Muscle of leg (tissue), 11 donors: ENCODE results near the gene NFU1. TPM values are rescaled to one million over a fixed set of nuclear protein-coding genes. Genes with fewer than 3 reads are reported as not detected.
"Not testable (repeated sequence)": the region's sequence is repeated elsewhere in the genome, so short reads cannot be mapped to it uniquely, and the experiment has no call there.

ENCODE experiments used
- DNase-seq: peaks from one replicate; pipeline ENCODE4 v3.0.0; 2013
- H3K27ac ChIP-seq: one replicate; pipeline ENCODE4 v1.5.1; 2013; ENCODE audit warnings: mild to moderate bottlenecking, low read length, control low read depth
- H3K27me3 ChIP-seq: one replicate; pipeline ENCODE4 v1.6.1; 2013; ENCODE audit warnings: low read length; ENCODE audit not compliant: control insufficient read depth, insufficient read depth
- H3K36me3 ChIP-seq: one replicate; pipeline ENCODE4 v1.6.1; 2013; ENCODE audit warnings: low read length; ENCODE audit not compliant: control insufficient read depth, insufficient read depth
- H3K4me1 ChIP-seq: one replicate; pipeline ENCODE4 v1.6.1; 2013; ENCODE audit warnings: low read length; ENCODE audit not compliant: control insufficient read depth, insufficient read depth
- H3K4me3 ChIP-seq: one replicate; pipeline ENCODE4 v1.5.1; 2013; ENCODE audit warnings: low read length, control low read depth
- H3K9me3 ChIP-seq: replicated peaks from 2 replicates; pipeline ENCODE4 v1.6.1; 2013; ENCODE audit warnings: low read depth, low read length; ENCODE audit not compliant: control insufficient read depth
- WGBS: methylation state at CpG from one replicate; pipeline ENCODE4 v1.1.5; 2013; ENCODE audit warnings: missing lambda C conversion rate; ENCODE audit not compliant: insufficient coverage; 5-methylcytosine and 5-hydroxymethylcytosine counted together
- polyA plus RNA-seq, 8 donors: library from polyadenylated mRNA; unstranded; fragments of 120-200 nt; gene quantifications; one replicate each; pipeline versions ENCODE4 v1.2.1 to v1.2.3, GENCODE V29; 2013; ENCODE audit warnings: inconsistent platforms in 1 of 8, low replicate concordance in 1 of 8; ENCODE audit not compliant: insufficient read length in 8 of 8, insufficient read depth in 1 of 8
- total RNA-seq: library from RNA; stranded (reverse); fragments of 120-200 nt; gene quantifications from one replicate; pipeline ENCODE4 v1.2.4, GENCODE V29; 2013

Gene NFU1
- total and polyA plus RNA-seq, 9 donors: 45.8 to 60.0 (median 49.2) TPM

GRCh38 chr2:69434753-69435152 is 2.5 kb downstream of the NFU1 start:
- WGBS: 70% methylated on average over 4 of the region's 5 CpGs
- Histone ChIP-seq H3K27ac (no peak overlapping the region), H3K36me3 (peaks cover 12% of the 10 kb centered on the region), H3K4me3 (no peak overlapping the region), H3K9me3 (no peaks in the 10 kb centered on the region), H3K4me1 (peaks cover 10% of the 10 kb centered on the region), H3K27me3 (no peaks in the 10 kb centered on the region)
- DNase-seq: no peak

- Histone ChIP-seq H3K36me3 (peaks cover 39% of the 10 kb centered on the region), H3K27ac (no peak overlapping the region), H3K27me3 (no peaks in the 10 kb centered on the region), H3K9me3 (no peaks in the 10 kb centered on the region), H3K4me1 (no peaks in the 10 kb centered on the region), H3K4me3 (no peak overlapping the region)
- WGBS: 62% methylated on average over 3 of the region's 6 CpGs
- DNase-seq: no peak
These were observed 7.6 kb downstream of the NFU1 start for GRCh38 chr2:69429491-69430183.

- Histone ChIP-seq H3K4me3 (no peak overlapping the region), H3K27me3 (no peaks in the 10 kb centered on the region), H3K27ac (no peak overlapping the region), H3K9me3 (no peaks in the 10 kb centered on the region), H3K4me1 (no peaks in the 10 kb centered on the region), H3K36me3 (peaks cover 39% of the 10 kb centered on the region)
- peak; percentile 21 for DNase-seq
- no CpG with 5 or more reads among the region's 2 CpGs for whole genome bisulfite sequencing
These were observed 8.3 kb downstream of the NFU1 start for GRCh38 chr2:69428981-69429380.

GRCh38 chr2:69424419-69424818 is 12.8 kb downstream of the NFU1 start:
- 100% methylated on average over 1 of the region's 2 CpGs for WGBS
- no peaks in the 10 kb centered on the region for H3K27me3 ChIP-seq
- H3K4me1 ChIP-seq: no peaks in the 10 kb centered on the region
- no peaks in the 10 kb centered on the region for H3K9me3 ChIP-seq
- H3K4me3 ChIP-seq: no peak overlapping the region
- peaks cover 31% of the 10 kb centered on the region for H3K36me3 ChIP-seq
- DNase-seq: no peak
- no peak overlapping the region for H3K27ac ChIP-seq

- H3K36me3 ChIP-seq: peaks cover 27% of the 10 kb centered on the region
- no peak for DNase-seq
- no peaks in the 10 kb centered on the region for H3K4me1 ChIP-seq
- H3K4me3 ChIP-seq: no peak overlapping the region
- H3K27ac ChIP-seq: no peak overlapping the region
- H3K9me3 ChIP-seq: no peaks in the 10 kb centered on the region
- no peaks in the 10 kb centered on the region for H3K27me3 ChIP-seq
These were observed 15.0 kb downstream of the NFU1 start for GRCh38 chr2:69422198-69422597.

- H3K4me1 ChIP-seq, H3K4me3 ChIP-seq, H3K27me3 ChIP-seq, H3K27ac ChIP-seq, H3K9me3 ChIP-seq, DNase-seq: not testable (repeated sequence)
- peaks cover 25% of the 10 kb centered on the region for H3K36me3 ChIP-seq
- WGBS: no CpG with 5 or more reads among the region's 7 CpGs
These were observed 18.1 kb downstream of the NFU1 start for GRCh38 chr2:69419111-69419510.

GRCh38 chr2:69416147-69416546 is 21.1 kb downstream of the NFU1 start:
- peaks cover 35% of the 10 kb centered on the region for H3K36me3 ChIP-seq
- no CpG with 5 or more reads among the region's 1 CpG for WGBS

GRCh38 chr2:69411120-69411519 is 26.1 kb downstream of the NFU1 start:
- H3K27me3 ChIP-seq: no peaks in the 10 kb centered on the region
- H3K27ac ChIP-seq: no peak overlapping the region
- no peaks in the 10 kb centered on the region for H3K4me1 ChIP-seq
- no peak for DNase-seq
- H3K36me3 ChIP-seq: peaks cover 38% of the 10 kb centered on the region
- H3K9me3 ChIP-seq: no peaks in the 10 kb centered on the region
- H3K4me3 ChIP-seq: no peak overlapping the region

More at GRCh38 chr2:69416147-69416546, 21.1 kb downstream of the NFU1 start:
- no peak overlapping the region for H3K4me3 ChIP-seq
- H3K27ac ChIP-seq: no peak overlapping the region
- no peaks in the 10 kb centered on the region for H3K4me1 ChIP-seq
- no peak for DNase-seq
- H3K9me3 ChIP-seq: no peaks in the 10 kb centered on the region
- no peaks in the 10 kb centered on the region for H3K27me3 ChIP-seq

- Histone ChIP-seq H3K9me3 (peaks cover 6% of the 10 kb centered on the region), H3K27ac (no peak overlapping the region), H3K4me1 (no peaks in the 10 kb centered on the region), H3K27me3 (no peaks in the 10 kb centered on the region), H3K4me3 (no peak overlapping the region), H3K36me3 (peaks cover 47% of the 10 kb centered on the region)
- DNase-seq: no peak
These were observed 31.9 kb downstream of the NFU1 start for GRCh38 chr2:69405306-69405705.

GRCh38 chr2:69400121-69400520 is 37.1 kb downstream of the NFU1 start:
- Histone ChIP-seq H3K36me3 (peaks cover 41% of the 10 kb centered on the region), H3K9me3 (peaks cover 6% of the 10 kb centered on the region), H3K27ac (no peak overlapping the region), H3K4me1 (no peaks in the 10 kb centered on the region), H3K27me3 (no peaks in the 10 kb centered on the region), H3K4me3 (no peak overlapping the region)
- no CpG with 5 or more reads among the region's 3 CpGs for WGBS
- no peak for DNase-seq

- Histone ChIP-seq H3K4me1 (no peaks in the 10 kb centered on the region), H3K36me3 (peaks cover 23% of the 10 kb centered on the region), H3K9me3 (no peaks in the 10 kb centered on the region), H3K4me3 (no peak overlapping the region), H3K27ac (no peak overlapping the region), H3K27me3 (no peaks in the 10 kb centered on the region)
- DNase-seq: no peak
These were observed 40.0 kb downstream of the NFU1 start for GRCh38 chr2:69397234-69397633.
